ENCODE measurements around the gene HSD17B14. TPM values are rescaled to one million over a fixed set of nuclear protein-coding genes. Genes with fewer than 3 reads are reported as not detected.
"Not testable (repeated sequence)": the region's sequence is repeated elsewhere in the genome, so short reads cannot be mapped to it uniquely, and the experiment has no call there.

Gene HSD17B14
- polyA plus RNA-seq, 5 donors, result 6.9 to 9.9 (median 8.6) TPM

DNA sequence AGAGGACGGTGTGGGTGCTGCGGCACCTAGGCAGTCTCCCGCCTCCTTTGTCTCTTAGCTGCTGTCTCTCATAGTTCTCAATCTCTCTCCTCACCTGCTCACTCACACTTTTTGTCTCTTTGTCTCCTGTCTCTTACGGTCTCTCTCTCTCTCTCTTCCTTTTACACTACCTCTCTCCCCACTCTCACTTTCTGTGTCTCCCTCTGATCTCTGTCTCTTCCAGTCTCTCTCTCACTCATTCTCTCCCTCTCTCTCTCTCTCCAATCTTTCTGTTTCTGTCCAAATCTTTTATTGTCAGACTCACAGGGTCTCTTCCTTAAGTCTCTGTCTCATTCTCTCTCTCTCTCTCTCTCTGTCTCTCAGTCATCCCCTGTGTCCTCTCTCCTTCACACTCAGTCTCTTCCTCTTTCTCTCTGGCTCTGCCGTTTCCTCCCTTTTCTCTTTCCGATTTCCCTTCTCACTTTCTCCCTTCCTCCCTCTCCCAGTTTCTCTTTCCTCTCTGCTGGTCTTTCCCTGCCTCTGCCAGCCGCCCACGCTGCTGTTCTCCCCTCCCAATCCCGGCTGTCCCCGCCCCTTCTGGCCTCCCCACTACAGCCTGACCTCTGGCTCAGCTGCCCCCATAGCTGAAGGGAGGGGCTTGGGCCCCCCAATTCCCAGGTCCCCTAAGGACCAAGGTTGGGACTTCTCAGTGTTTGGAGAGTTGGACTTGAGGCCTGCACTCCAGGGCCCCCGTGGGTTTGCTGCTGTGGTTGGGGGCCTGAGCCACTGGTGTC lies 32.0 kb upstream of the HSD17B14 start, which contains the start of gene PLEKHA4:
Gene PLEKHA4, minus strand, starts transcription at position 504 of the 773 bp plus-strand sequence. CDS start 997 bp downstream, outside the sequence.
- DNase-seq, result peak in 1 of 2 donors; percentile 45

DNA sequence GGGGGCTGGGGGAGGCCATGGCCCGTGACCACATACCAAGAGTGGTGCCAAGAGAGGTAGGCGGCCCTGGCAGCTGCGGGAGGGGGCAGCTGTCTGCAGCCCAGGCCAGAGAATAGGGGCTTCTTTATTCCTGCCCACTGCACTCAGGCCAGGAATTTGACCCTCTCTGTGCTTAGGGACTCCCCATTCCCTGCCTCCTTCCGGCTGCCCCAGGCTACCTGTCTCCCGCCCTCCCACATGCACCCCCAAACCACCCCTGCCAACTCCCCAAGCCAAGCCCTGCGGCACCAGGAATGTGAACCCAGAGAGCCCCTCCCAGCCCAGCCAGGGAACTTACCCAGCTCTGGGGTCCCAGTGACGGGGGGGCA lies 31.4 kb upstream of the HSD17B14 start:
- no peak for DNase-seq

DNA sequence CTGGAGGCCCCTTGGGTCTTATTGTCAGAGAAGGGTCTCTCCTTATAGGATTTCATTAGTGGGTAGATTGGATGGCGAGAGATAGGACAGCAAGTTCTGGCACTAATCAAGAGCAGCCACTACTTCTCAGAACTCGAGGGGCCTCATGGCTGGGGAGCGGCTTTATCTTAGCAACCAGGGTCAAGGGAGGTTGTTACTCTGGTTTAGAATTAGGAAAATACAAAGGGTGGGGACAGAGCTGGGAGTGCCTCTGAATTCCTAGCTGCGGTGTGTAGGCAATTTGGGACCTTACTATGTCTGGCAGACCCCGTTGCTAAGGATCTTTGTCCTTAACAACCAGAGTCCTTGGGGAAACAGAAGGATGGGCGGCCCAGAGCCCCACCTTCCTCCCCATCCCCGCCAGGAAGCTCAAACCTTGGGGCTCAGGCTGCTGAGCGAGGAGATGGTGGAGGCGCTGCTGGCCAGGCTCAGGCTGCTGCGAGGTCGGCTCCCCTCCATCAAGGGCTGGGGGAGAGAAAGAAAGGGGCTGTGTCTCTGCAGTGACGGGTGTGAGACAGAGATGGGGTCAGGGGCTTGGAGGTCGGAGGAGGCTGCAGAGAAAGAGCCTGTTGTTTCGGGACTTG lies 30.9 kb upstream of the HSD17B14 start:
- peak in 1 of 2 donors; percentile 34 for DNase-seq

DNA sequence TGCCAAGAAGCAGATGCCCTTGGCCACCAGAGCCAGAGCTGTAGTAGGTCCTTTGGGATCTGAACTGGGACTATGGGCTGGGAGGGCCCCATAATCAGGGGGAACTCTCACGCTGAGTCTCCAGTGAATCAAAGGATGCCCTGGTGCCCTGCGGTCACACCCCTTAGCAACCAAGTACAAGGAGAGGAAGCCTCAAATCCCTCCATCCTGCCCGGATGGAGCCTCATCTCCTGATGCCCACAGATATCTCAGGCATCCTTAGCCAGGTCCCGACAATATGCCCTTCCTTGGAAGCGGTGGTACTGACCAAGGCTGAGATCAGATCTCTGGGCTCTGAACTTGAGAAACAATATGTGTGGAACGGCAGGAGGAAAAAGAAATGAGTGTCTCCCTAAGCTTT lies 30.4 kb upstream of the HSD17B14 start:
- no peak for DNase-seq

DNA sequence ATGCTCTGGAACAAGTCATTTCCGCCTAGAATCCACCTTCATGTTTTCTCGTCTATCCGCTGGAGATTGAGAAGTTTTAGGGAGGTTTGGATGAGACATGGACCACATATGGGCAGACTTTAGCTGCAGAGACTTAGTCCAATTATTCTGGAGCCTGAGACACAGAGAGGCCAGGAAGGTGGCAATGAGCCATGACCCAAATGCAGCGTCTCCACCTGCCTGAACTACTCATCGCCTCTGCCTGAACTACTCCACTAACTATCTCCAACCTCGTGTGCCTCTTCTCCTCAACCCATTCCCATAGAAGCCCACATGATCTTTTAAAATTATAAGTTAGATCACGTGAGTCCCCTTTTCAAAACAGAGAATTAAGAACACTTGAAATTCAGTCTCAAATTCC lies 26.5 kb upstream of the HSD17B14 start:
- no peak for DNase-seq

DNA sequence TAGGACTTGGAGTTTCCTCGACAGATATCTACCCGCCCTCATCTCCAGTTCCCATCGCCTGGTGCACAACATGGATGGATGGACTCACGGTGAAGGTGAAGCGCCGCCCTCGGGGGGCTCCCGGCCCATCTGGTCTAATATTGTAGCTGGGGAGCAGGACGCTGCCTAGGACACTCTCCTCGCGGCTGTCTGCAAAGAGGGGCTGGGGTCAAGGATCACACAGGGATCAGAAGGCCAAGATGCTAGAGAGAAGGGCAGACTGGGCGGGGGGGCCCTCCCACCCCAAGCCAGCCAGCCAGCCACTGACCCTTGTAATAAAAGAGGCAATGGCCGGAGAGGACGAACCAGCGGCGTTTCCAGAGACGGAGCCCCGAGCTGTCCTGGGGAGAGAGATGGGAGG lies 25.0 kb upstream of the HSD17B14 start:
- no peak for DNase-seq

DNA sequence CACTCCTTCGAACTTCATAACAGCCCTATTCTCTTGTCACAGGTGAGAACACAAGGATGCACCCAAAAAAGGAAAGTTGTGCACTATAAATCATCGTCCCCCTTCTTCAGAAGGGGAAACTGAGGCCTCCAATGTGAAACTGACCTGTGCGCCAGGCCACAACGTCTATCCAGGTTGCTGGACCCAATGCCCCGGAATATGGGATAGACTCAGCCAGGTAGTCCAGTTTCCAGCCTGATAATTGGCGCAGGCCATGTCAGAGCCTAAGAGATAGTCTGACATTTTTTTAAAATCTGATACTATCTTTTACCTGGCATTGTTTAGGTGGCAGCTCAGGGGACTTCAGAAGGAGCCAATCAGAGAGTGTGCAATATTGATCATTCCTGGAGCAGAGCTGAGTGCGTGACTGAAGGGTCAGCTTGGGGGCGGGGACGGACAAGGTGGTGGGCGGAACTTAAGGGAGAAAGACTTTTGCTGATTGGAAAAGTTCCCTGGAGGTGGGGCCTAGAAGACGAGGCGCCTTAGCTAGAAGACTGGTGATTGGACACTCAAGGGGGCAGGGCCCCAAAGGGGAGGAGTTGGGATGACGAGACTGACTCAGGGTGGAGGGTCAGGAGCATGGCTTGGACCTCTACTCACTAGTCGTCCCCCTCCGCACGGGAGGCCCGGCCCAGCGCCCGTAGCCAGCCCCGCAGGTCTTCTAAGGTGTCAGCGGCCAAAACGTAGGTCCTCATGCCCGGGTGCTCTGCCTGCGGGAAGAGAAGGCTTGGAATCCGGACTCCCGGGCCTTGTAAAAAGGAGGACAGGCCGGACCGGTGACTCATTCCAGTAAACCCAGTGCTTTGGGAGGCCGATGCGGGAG lies 23.7 kb upstream of the HSD17B14 start:
- peak in 1 of 2 donors; percentile 36 for DNase-seq

DNA sequence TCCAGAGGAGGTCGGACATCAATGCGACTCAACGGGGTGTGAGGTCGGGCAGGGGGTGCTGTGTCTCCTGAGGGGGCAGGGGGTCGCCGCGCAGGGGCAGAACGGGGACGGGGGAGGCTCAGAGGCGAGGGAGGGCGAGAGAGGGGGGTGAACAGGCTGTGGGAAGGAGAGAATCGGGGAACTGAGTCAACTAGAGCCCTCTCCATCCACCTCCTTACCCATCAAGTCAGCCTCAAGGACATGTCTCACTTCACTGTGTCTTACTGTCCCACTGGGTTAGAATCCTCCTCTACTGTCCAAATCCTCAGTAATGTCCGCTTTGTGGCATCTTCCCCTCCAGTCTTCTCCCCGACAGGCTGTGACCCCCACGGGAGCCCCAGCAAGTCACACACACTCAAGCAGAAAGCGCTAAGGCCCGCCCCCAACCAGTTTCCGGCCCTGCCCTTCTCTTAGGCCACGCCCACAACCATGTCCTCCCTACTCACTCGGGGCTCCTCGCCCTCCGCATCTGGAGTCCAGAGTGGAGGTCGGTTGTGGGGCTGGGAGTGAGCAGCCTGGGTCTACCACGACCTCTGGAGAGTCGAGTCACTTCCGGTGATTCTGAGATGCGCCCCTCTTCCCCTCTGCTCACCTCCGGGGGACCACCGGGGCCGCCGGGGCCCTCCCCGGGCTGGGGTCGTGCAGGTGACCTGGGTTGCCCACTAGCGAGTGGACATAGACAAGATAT lies 22.9 kb upstream of the HSD17B14 start:
- no peak for DNase-seq

DNA sequence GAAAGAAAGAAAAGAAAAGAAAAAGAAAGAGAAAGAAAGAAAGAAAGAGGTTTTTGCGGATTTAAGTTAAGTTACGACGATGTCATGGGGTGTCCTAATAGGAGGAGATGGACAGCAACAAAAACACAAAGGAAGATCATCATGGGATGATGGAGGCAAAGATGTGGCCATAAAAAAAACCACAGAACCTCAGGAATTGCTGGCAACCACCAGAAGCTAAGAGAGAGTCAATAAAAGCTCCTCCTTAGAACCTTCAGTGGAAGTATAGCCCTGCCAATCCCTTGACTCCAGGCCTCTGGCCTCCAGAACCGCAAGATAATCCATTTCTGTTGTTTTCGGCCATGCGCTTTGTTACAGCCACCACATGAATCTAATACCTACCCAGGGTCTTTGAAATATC lies 20.6 kb upstream of the HSD17B14 start:
- no peak for DNase-seq

DNA sequence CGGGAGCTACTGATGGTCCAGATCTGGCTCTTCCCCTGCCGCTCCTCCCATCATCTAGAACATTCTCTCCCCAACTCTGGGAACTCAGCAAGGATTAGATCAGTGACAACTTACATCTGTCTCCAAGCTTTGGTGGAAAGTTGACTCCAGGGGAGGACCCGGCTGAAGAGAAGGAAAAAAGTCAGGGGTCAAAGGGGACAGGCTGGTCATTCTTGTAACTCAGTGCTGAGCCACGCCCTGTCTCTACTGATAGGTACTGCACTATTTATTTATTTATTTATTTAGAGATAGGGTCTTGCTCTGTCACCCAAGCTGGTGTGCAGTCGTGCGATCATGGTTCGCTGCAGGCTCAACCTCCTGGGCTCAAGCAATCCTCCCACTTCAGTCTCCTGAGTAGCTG lies 17.8 kb upstream of the HSD17B14 start:
- DNase-seq, result no peak

DNA sequence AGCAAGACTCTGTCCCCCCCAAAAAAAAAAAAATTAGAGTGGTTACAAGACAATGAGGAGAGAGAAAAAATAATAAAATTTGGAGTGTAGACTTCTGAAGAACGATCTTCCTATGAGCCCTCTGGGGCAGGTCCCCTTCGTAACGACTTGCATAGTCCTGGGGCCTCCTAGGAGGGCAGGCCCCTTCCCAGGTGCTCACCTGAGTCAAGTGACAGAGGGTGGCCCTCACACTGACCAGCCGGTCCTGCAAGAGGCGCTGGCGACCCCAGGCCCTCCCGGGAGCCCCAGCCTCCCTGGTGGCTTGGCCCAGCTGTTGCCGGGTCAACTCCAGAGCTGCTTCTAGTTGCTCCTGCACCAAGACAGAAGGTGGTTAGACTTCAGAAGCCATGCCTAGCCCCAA lies 17.2 kb upstream of the HSD17B14 start:
- DNase-seq, result no peak

DNA sequence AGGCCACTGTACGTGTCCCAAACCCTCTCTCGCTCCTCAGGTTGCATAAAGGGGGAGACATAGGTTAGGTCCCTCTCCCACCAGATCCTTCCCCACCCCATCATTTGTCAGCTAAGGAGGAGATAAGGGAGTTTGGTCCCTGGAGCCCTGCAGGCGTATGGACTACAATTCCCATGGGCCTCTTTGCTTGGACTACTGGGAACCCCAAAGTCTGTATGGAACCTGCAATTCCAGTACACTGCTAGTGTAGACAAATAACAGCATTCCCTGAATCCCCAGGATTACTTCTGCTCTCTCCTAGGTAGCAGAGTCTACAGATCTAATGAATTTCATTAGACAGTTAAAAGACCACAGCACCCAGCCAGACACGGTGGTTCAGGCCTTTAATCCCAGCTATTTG lies 16.0 kb upstream of the HSD17B14 start:
- no peak for DNase-seq

DNA sequence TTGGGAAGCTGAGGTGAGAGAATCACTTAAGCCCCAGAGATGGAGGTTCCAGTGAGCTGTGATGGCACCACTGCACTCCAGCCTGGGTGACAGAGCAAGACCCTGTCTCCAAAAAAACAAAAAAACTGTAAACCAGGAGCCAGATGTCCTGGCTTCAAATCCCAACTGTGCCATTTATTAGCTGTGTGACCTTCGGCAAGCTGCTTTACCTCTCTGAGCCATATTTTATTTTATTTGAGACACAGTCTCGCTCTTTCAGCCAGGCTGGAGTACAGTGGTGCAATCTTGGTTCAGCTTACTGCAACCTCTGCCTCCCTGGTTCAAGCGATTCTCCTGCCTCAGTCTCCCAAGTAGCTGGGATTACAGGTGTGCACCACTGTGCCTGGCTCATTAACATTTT lies 10.4 kb upstream of the HSD17B14 start:
- not testable (repeated sequence) for DNase-seq

DNA sequence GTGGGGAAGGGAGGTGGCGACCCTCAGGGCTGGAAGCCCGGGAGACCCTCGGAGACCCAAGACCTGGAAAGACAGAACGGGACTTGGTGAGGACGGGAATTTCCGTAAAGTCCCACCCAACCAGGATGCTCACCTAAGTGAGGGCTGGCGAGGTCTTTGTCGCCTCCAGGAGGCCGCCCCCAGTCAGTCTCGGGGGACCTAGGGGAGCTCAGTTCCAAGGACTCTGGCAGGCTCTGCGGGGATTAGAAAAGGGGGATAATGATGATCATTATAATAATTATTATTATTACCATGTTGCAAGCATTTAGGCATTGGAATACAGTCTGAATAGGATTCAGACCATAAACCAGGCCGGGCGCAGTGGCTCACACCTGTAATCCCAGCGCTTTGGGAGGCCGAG lies 9.1 kb upstream of the HSD17B14 start:
- no peak for DNase-seq

DNA sequence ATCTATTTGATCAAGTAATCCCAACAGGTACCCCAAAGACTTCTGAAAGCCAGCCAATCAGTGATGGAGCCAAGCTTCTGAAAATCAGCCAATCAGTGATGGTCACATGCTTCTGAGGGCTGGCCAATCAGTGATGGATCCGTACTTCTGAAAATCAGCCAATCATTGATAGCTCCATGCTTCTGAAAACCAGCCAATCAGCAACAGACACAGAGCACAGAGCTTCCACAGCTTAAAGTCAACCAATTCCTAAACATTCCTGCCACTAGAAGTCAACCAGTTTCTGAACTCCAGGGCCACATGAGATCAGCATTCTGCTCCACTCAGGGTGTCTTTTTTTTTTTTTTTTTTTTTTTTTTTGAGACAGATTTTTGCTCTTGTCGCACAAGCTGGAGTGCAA lies 8.2 kb upstream of the HSD17B14 start:
- no peak for DNase-seq

DNA sequence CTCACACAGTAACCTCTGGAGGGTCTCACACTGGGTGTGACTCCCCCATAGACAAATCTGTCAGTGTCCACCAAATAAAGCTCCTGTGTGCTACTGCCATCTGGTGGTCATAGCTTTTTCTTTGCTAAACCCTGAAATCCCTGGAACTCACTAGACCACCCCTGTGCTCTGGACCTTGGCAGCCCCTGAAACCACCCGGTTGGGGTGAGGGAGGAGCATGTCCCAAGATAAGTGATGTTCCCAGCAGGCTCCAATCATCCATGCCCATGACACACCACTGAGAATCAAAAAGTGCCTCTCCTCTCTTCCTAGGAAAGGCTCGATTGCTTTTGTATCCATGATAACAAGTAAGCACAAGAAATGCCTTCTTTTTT lies 6.5 kb upstream of the HSD17B14 start:
- peak; percentile 56 to 64 for DNase-seq

DNA sequence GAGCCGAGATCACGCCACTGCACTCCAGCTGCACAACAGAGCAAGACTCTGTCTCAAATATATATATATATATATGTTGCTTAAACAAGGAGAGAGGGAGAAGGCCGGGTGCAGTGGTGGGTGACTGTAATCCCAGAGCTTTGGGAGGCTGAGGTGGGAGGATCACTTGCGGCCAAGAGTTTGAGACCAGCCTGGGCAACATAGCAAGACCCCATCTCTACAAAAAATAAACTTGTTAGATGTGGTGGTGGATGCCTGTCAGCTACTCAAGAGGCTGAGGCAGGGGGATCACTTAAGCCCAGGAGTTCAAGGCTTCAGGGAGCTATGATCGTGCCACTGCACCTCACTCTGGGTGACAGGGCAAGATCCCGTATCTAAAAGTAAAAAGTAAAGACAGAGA lies 5.3 kb upstream of the HSD17B14 start:
- no peak for DNase-seq

DNA sequence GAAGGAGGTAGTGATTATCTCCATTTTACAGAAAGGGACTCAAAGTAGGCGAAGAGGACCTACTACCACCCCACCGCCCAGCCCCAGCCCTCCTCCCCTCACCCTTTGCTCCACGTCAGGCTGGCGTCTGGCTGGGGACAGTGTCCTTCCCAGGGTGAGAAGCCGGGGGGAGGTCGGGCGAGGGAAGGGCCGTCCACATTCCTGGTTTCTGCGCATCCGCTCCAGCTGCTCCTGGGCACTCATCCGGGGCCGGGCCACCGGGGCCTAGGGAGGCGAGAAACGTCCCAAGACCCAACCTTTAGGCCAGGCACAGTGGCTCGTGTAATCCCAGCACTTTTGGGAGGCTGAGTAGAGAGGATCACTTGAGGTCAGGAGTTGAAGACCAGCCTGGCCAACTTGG lies 4.8 kb upstream of the HSD17B14 start:
- DNase-seq, result no peak

DNA sequence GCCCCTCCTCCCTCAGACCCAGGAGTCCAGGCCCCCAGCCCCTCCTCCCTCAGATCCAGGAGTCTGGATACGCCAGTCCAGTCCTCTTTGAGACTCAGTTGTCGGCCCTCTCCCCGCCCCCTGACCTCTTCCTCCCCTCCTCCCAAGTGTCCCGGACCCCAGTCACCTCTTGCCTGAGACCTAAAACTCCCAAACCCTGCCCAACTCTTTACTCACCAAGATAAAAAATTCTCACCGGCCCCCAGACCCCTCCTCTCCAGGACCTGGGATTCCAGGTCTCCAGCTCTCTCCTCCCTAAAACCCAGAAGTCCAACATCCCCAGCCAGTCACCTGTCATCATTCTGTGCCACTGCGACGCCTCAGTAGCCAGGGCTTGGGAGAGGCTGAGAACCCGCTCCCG lies 1.4 kb upstream of the HSD17B14 start:
- DNase-seq, result no peak

DNA sequence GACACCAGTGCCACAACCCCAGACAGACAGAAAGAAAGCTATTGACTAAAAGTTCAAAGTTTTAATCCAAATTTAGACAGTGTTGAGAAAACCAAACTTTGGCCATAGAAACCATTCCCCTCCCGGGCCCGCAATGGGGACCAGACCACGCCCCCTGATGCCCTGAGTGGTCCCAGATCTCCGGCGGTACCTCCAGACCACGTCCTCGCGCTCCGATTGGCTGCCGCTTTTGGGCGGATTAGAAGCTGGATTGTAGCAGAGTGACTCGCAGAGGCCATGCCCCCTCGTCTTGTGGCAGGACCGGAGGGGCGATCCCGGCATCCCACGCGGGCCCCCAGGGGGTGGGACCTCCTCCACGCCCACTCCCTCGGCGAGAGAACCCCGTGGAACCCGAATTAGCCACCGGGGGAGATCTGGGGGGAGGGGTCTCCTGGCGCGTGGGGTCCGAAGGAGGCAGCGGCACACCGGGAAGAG lies 797 bp upstream of the HSD17B14 start:
- DNase-seq, result peak; percentile 83 to 88

DNA sequence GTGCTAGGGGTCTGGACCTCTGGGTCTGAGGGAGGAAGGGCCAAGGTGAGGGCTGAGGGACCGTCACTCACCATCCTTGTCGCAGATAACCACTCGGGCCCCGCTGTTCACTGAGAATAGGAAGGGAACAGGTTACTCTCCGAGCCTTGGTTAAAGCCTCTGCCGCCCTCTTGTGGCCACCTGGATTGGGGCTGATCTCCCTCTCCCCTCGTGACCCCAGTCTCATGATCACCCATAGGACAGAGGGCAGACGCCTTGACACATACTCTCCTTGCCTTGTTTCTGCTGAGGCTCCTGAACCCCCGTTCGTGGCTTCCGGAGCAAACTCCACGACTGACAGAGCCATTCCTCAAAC lies 580 bp downstream of the HSD17B14 start:
- DNase-seq, result peak; percentile 76 to 79

DNA sequence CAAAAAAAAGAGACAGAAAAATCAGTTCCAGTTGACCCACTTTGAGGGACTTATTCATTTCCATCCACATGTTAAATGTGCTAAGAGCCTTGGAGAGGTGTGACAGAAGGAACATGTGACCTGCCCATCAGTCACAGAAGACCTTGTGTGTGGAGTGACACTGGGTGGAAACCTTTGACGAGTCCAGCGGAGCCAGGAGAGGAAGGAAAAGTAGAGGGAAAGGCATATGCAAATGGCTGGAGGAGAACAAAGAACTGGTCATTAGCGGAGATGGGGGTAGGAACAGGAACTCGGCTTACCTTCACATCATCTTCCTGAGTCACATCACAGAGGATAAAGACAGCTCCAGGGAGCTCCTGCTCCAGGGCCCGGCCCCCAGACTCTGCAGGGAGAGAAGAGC lies 2.3 kb downstream of the HSD17B14 start:
- DNase-seq, result no peak

All from right lung (tissue), 5 donors.